ENCODE results near the gene ADAMTSL3.
"Not testable (repeated sequence)": the region's sequence is repeated elsewhere in the genome, so short reads cannot be mapped to it uniquely, and the experiment has no call there.

Gene ADAMTSL3

DNA sequence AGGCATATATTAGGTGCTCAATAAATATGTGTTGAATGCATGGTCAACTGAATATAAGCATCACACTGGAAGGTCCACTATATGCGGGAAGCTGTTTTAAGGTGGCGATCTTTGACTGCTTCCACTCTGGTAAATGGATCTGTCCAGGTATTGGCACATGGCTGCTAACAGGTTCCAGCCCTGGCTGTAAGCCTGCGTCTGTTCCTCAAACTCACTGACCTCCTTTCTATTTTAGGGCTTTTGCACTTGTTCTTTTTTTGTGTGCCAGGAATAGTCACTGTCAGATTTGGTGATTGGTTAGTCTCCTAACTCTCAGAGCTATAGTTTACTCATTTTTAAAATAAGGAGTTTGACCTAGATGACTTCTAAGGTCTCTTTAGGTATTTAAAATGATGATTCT lies 46.2 kb downstream of the ADAMTSL3 start:
- no peak for DNase-seq

GRCh38 chr15:83702314-83702713 lies 48.4 kb downstream of the ADAMTSL3 start:
- not testable (repeated sequence) for DNase-seq

- no peak for DNase-seq
Measured at GRCh38 chr15:83708328-83708727, 54.4 kb downstream of the ADAMTSL3 start.

DNA sequence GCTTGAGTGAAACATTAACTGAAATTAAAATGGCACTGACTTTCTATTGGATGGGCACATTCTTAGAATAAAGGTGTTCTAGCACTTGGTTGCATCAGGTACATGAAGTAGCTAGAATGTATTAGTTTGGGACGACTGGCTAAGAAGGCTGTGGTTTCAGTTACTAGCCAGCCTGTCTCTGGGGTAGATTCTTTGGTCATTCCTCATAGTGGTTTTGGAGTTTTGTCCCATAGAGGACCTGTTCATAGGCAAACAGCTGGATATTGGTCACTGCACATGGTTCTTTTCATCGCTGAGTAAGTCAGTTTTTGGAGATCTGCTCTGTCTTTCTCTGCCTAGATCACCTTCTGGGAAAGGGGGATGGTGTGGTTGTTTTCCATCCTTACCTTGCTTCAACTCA lies 55.3 kb downstream of the ADAMTSL3 start:
- no peak for DNase-seq

DNA sequence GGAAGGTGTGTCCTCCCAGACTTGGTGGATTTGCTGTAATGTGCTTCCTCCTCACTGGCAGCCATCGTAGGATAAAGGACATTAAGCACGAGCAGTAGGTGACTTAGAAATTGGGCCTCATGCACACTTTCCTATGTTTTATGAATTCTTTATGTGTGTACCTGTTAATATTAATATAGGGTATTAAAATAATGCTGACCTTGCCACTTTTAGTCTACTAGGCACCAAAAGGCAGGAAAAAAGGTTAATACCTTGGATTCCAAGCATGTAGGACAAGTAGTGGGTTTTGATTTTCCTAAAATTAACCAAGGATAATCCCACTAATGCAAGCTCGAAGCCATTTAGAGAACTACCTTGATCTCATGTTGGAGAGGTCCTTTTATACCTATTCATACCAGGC lies 55.9 kb downstream of the ADAMTSL3 start:
- DNase-seq = no peak

- no peak for DNase-seq
Measured at GRCh38 chr15:83710452-83710851, 56.5 kb downstream of the ADAMTSL3 start.

- no peak for DNase-seq
Measured at GRCh38 chr15:83711236-83711635, 57.3 kb downstream of the ADAMTSL3 start.

DNA sequence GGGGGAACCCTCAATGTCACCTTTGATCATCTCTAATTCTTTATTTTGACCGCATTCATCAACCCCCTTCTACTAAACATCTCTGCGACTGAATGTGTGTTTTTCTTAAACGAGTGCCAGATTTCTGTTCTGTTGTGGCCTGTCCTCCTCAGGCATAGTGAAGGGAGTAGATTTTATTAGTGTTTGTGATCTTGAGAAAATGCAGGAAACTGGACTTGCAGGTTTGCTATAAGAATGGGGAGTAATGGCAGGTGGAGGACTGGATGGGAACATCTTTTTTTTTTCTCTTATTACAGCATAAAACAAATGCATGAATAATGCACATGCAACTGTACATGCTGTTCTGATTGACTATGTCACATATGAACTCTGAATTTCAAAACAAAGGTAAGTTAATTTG lies 59.3 kb downstream of the ADAMTSL3 start:
- no peak for DNase-seq

- DNase-seq = no peak
Measured at GRCh38 chr15:83714939-83715628, 61.2 kb downstream of the ADAMTSL3 start.

DNA sequence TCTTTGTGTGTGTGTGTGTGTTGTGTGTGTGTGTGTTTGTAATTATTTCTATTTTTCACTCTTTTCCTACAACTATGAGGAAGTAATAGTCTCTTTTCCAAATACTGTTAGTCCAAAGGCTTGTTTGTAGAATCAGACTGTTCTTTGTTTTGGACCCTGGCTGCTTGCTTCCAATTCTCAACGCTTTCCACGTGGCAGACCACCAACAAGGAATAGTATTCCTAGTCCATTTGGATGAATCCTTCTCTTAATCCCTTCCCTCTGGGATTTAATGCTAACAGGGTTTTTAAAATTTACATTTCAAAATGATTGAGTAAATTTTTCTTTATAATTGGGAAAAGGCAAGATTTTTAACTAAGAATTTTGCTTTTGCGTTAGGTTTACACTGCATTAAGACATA lies 62.7 kb downstream of the ADAMTSL3 start:
- no peak for DNase-seq

DNA sequence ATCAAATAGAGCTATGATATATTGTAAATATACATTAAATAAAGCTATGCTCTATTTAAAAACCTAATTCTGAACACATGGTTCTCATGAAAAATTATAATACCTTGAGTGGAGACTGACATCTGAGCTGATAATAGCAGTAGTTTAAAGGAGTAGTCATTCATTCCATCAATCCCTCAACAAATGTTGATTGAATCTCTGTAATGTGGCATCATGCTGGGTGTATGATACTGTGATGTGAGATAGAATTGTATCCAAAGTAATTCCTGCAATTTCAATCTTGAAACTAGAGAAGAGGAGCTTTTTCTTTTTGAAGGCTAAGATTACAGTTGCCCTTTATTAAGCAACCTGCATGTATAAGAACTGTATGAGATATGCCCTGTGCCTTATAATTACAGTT lies 63.1 kb downstream of the ADAMTSL3 start:
- DNase-seq = no peak

GRCh38 chr15:83720468-83720867 lies 66.5 kb downstream of the ADAMTSL3 start:
- DNase-seq = no peak

DNA sequence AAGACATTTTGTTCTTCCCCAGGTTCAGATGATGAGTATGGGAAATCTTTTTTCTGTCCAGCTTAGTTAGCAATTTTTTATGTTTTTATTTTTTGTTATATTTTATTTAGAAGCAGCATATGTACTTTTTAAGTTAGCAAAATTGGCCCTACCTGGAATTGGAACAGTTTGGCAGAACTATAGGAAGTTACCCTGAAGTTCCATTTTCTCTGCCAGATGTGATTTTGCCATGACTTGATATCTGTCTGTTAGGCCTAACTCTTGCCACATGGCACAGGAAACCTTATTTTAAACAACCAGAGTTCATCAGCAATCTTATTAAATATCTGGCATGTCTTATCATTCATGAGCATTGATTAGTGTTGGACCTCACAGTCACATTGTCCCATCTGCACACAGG lies 67.1 kb downstream of the ADAMTSL3 start:
- no peak for DNase-seq

GRCh38 chr15:83721981-83722380 lies 68.1 kb downstream of the ADAMTSL3 start:
- no peak for DNase-seq

GRCh38 chr15:83723216-83723615 lies 69.3 kb downstream of the ADAMTSL3 start:
- no peak for DNase-seq

GRCh38 chr15:83732196-83732595 lies 78.3 kb downstream of the ADAMTSL3 start:
- DNase-seq = no peak

DNA sequence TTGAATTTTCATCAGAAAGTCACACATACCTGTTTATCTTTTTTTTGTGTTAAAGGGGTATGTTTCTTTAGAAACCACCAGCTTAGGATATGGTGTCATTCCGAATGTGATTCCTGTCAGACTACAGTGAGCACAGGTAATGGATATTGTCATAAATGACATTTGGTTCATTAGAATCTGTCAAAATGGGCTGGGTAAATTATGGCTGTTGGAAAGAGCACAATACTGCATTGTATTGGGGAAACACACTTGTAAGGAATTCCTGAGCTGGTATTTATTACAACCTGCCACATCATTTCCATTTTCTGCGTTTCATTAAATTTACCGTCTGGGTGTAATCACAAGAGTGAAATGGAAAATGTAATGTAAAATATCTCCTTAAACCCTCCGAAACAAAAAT lies 78.8 kb downstream of the ADAMTSL3 start:
- DNase-seq = no peak

DNA sequence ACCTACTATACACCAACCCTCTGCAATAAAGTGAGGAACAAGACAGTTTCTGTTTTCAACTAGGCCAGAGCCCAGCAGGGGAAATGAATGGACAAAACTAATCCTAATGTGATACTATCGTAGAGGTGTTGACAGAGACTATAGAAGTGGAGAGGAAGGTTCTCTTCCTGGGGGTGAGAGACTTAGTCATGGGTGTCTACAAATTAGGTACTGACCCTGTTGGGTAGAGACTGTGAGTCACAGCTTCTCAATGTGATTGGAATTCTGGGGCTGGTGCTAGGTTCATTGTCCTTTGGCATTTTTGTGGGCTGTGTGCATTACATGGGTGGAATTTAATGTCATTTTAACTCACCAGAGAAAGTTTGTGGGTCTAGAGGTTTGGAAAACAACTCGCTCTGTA lies 79.3 kb downstream of the ADAMTSL3 start:
- DNase-seq = no peak

DNA sequence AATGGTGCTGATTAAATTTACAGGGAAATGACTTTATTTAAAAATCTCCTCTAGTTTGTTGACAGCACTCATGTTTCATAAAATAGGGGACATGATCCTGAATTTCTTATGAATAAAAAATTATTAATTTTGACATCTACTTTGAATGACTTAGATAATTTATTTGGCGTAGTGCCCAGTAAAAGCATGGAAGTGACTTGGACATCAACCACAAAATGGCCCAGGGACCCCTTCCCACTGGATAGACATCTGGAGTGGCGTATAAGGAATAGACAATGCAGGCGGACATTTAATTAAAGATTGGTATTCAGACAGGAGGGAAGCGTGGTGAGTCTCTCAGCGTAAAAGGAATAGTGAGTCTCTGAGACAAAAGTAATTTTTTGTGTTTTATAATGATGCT lies 79.8 kb downstream of the ADAMTSL3 start:
- no peak for DNase-seq

DNA sequence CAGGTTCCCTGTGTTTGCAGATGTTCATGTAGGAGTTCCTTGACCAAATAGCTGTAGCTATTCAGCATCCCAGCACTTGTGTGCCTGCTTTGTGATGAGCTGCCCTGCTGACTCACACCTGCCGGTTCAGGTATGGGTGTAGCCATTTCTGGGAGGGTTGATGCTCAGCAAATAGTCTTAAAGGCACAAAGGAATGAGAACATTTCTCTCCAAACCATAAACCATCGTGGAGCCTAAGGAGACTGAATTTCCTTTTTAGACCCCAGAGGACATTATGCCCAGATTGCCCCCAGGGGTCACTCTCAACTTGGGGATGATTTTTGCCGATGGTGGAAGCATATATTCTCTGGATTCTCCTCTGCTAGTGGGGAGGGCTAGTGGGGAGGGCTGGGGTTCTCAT lies 80.6 kb downstream of the ADAMTSL3 start:
- DNase-seq = no peak

- no peak for DNase-seq
Measured at GRCh38 chr15:83739629-83740028, 85.7 kb downstream of the ADAMTSL3 start.

GRCh38 chr15:83745771-83746170 lies 91.8 kb downstream of the ADAMTSL3 start:
- DNase-seq = no peak

DNA sequence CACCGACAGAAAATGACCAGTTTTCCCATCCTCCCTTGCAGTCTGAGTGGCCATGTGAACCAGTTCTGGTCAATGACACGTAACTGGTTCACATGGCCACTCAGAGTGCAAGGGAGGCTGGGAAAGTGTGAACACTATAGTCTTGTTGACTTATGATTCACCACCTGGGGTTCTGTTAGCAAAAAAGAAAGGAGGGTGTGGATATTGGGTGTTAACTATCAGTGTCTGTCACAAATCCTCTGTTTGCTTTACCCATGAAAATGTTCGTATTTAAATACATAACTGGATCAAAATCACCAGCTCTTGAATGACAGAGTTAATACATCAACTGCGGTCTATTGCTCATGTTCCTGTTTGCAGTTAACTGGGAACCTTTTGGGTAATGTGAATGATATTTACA lies 92.3 kb downstream of the ADAMTSL3 start:
- DNase-seq = no peak

- DNase-seq = no peak
Measured at GRCh38 chr15:83747050-83747717, 93.3 kb downstream of the ADAMTSL3 start.

GRCh38 chr15:83747718-83748110 lies 93.8 kb downstream of the ADAMTSL3 start:
- no peak for DNase-seq

Data from effector CD8-positive, alpha-beta T cell (primary cell).